ENCODE data around the gene PTEN.

The PTEN gene

GRCh38 chr10:87916515-87916914 lies 53.1 kb downstream of the PTEN start:
- H3K9ac ChIP-seq (ENCODE audit: low read length), result no peak overlapping the region
- no peaks in the 10 kb centered on the region for H3K9me3 ChIP-seq (replicated peaks; ENCODE audit: insufficient read depth, low read length)
- no peaks in the 10 kb centered on the region for H3K4me1 ChIP-seq (ENCODE audit: low read length)
- no peak overlapping the region for H3K4me3 ChIP-seq (ENCODE audit: low read length)
- no peaks in the 10 kb centered on the region for H3K27me3 ChIP-seq (replicated peaks; ENCODE audit: insufficient read depth, low read length)
- DNase-seq, result no peak
- TF ChIP-seq CTCF (IDR thresholded peaks at IDR 0.05; ENCODE audit: low read length), result no peak
- no peak for TF ChIP-seq EZH2phosphoT487 (IDR thresholded peaks at IDR 0.05; ENCODE audit: low read length)
- no peak for TF ChIP-seq EZH2 (optimal IDR thresholded peaks at IDR 0.05; ENCODE audit: low read depth, low read length)
- no peaks in the 10 kb centered on the region for H4K20me1 ChIP-seq (ENCODE audit: insufficient read depth, low read length)
- no peak overlapping the region for H2AFZ ChIP-seq (ENCODE audit: low read length)
- H3K9me2 ChIP-seq (replicated peaks; ENCODE audit: insufficient read depth, low read length), result no peaks in the 10 kb centered on the region
- H3F3A ChIP-seq (ENCODE audit: insufficient read depth, low read length), result no peaks in the 10 kb centered on the region
- H3K27ac ChIP-seq (ENCODE audit: low read length), result no peak overlapping the region
- H3K4me2 ChIP-seq (ENCODE audit: low read depth, low read length), result no peak overlapping the region
- H3K36me3 ChIP-seq (replicated peaks; ENCODE audit: insufficient read depth, low read length), result peaks cover 7% of the 10 kb centered on the region; the same call in 1 of the 2 replicates
- H3K79me2 ChIP-seq (ENCODE audit: low read length), result peaks cover 99% of the 10 kb centered on the region

- H3K36me3 ChIP-seq (replicated peaks; ENCODE audit: insufficient read depth, low read length), result peaks cover 3% of the 10 kb centered on the region; the same call in 1 of the 2 replicates
- no peaks in the 10 kb centered on the region for H3K4me1 ChIP-seq (ENCODE audit: low read length)
- no peak overlapping the region for H3K4me3 ChIP-seq (ENCODE audit: low read length)
- TF ChIP-seq CTCF (IDR thresholded peaks at IDR 0.05; ENCODE audit: low read length) (no peak), EZH2 (optimal IDR thresholded peaks at IDR 0.05; ENCODE audit: low read depth, low read length) (no peak), EZH2phosphoT487 (IDR thresholded peaks at IDR 0.05; ENCODE audit: low read length) (no peak)
- no peak overlapping the region for H3K9ac ChIP-seq (ENCODE audit: low read length)
- no peaks in the 10 kb centered on the region; the same call in 1 of the 2 replicates for H4K20me1 ChIP-seq (ENCODE audit: insufficient read depth, low read length)
- DNase-seq, result no peak
- no peaks in the 10 kb centered on the region for H3F3A ChIP-seq (ENCODE audit: insufficient read depth, low read length)
- no peak overlapping the region for H2AFZ ChIP-seq (ENCODE audit: low read length)
- no peaks in the 10 kb centered on the region for H3K27me3 ChIP-seq (replicated peaks; ENCODE audit: insufficient read depth, low read length)
- H3K9me2 ChIP-seq (replicated peaks; ENCODE audit: insufficient read depth, low read length), result no peaks in the 10 kb centered on the region
- no peak overlapping the region for H3K27ac ChIP-seq (ENCODE audit: low read length)
- no peak overlapping the region for H3K4me2 ChIP-seq (ENCODE audit: low read depth, low read length)
- H3K9me3 ChIP-seq (replicated peaks; ENCODE audit: insufficient read depth, low read length), result no peaks in the 10 kb centered on the region
- H3K79me2 ChIP-seq (ENCODE audit: low read length), result peaks cover 99% of the 10 kb centered on the region
These were observed 54.9 kb downstream of the PTEN start for GRCh38 chr10:87918254-87918859.

- peaks cover 8% of the 10 kb centered on the region for H3K4me1 ChIP-seq (ENCODE audit: low read length)
- no peaks in the 10 kb centered on the region for H3K36me3 ChIP-seq (replicated peaks; ENCODE audit: insufficient read depth, low read length)
- H2AFZ ChIP-seq (ENCODE audit: low read length), result no peak overlapping the region
- H3K9ac ChIP-seq (ENCODE audit: low read length), result no peak overlapping the region
- no peak overlapping the region for H3K4me2 ChIP-seq (ENCODE audit: low read depth, low read length)
- peaks cover 6% of the 10 kb centered on the region for H4K20me1 ChIP-seq (ENCODE audit: insufficient read depth, low read length)
- H3K27ac ChIP-seq (ENCODE audit: low read length), result no peak overlapping the region
- no peaks in the 10 kb centered on the region for H3K9me2 ChIP-seq (replicated peaks; ENCODE audit: insufficient read depth, low read length)
- H3K27me3 ChIP-seq (replicated peaks; ENCODE audit: insufficient read depth, low read length), result no peaks in the 10 kb centered on the region
- no peaks in the 10 kb centered on the region for H3K9me3 ChIP-seq (replicated peaks; ENCODE audit: insufficient read depth, low read length)
- no peaks in the 10 kb centered on the region for H3F3A ChIP-seq (ENCODE audit: insufficient read depth, low read length)
- H3K79me2 ChIP-seq (ENCODE audit: low read length), result peaks cover 100% of the 10 kb centered on the region
- TF ChIP-seq CTCF (IDR thresholded peaks at IDR 0.05; ENCODE audit: low read length) (no peak), EZH2 (optimal IDR thresholded peaks at IDR 0.05; ENCODE audit: low read depth, low read length) (no peak), EZH2phosphoT487 (IDR thresholded peaks at IDR 0.05; ENCODE audit: low read length) (no peak)
- no peak overlapping the region for H3K4me3 ChIP-seq (ENCODE audit: low read length)
- DNase-seq, result no peak
These were observed 57.1 kb downstream of the PTEN start for GRCh38 chr10:87920538-87920937.
